Astrocyte (in vitro differentiated cells and primary cell): ENCODE data around the gene B9D1.

Experiments
- EZH2 ChIP-seq: IDR thresholded peaks from 2 replicates; pipeline ENCODE4 v1.6.1; 2012; ENCODE audit warnings: mild to moderate bottlenecking, low read length, inconsistent platforms; ENCODE audit not compliant: insufficient read depth
- TF ChIP-seq, protein P1 (sequence below): IDR thresholded peaks from 2 replicates; pipeline ENCODE4 v1.5.1; 2011; ENCODE audit warnings: low read depth, mild to moderate bottlenecking, inconsistent platforms, low read length, moderate library complexity; ENCODE audit not compliant: insufficient read depth

DNA sequence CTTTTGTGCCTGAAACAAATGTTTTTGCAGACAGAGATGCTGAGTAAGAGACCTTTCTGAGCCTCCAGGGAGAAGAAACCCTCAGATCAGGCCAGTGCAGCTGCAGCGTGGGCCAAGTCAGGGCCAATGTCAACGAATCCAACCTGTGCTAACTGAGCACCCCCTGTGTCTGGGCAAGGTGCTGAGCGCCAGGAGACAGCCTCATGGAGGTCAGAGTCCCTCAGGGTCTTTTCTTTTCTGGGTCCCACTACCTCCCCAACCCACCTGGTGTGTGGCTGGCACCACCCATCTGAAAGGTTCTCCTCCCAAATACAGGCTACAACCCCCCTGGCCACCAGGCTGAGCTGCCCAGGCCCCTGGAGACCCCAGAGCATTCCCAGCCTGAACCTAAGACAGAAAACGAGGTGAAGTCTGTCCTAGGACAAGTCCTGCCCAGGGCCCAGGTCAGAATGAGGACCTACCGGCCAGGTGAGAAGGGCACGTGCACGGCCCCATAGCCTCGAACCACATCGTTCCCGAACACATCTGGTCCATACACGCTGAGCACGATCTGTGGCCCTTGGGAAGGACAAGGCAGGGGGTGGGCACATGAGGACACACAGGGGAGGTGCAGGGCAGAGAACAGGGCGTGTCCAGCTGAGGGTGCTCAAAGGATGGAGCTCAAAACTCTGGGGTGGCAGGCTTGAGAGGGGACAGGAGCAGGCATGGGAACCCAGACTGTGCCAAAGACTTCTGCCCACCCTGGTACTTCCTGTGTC lies 15.0 kb downstream of the B9D1 start:
- TF ChIP-seq, protein P1, sequence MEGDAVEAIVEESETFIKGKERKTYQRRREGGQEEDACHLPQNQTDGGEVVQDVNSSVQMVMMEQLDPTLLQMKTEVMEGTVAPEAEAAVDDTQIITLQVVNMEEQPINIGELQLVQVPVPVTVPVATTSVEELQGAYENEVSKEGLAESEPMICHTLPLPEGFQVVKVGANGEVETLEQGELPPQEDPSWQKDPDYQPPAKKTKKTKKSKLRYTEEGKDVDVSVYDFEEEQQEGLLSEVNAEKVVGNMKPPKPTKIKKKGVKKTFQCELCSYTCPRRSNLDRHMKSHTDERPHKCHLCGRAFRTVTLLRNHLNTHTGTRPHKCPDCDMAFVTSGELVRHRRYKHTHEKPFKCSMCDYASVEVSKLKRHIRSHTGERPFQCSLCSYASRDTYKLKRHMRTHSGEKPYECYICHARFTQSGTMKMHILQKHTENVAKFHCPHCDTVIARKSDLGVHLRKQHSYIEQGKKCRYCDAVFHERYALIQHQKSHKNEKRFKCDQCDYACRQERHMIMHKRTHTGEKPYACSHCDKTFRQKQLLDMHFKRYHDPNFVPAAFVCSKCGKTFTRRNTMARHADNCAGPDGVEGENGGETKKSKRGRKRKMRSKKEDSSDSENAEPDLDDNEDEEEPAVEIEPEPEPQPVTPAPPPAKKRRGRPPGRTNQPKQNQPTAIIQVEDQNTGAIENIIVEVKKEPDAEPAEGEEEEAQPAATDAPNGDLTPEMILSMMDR: no peak
- no peak for TF ChIP-seq EZH2
